Measurements from ENCODE around the gene AP1M2.
"Not testable (repeated sequence)": the region's sequence is repeated elsewhere in the genome, so short reads cannot be mapped to it uniquely, and the experiment has no call there.

Gene AP1M2

DNA sequence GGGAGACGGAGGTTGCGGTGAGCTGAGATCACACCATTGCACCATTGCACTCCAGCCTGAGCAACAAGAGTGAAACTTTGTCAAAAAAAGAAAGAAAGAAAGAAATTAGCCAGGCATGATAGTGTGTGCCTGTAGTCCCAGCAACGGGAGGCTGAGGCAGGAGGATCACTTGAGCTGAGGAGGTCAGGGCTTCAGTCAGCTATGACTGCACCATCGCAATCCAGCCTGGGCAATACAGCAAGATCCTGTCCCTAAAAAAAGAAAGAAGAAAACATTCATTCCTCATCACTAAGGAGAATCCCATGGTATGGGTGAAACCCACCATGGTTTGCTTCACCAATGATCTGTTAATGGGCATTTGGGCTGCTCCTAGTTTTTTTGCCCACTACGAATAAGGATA is 13.0 kb upstream of the AP1M2 start:
- no peak for DNase-seq

DNA sequence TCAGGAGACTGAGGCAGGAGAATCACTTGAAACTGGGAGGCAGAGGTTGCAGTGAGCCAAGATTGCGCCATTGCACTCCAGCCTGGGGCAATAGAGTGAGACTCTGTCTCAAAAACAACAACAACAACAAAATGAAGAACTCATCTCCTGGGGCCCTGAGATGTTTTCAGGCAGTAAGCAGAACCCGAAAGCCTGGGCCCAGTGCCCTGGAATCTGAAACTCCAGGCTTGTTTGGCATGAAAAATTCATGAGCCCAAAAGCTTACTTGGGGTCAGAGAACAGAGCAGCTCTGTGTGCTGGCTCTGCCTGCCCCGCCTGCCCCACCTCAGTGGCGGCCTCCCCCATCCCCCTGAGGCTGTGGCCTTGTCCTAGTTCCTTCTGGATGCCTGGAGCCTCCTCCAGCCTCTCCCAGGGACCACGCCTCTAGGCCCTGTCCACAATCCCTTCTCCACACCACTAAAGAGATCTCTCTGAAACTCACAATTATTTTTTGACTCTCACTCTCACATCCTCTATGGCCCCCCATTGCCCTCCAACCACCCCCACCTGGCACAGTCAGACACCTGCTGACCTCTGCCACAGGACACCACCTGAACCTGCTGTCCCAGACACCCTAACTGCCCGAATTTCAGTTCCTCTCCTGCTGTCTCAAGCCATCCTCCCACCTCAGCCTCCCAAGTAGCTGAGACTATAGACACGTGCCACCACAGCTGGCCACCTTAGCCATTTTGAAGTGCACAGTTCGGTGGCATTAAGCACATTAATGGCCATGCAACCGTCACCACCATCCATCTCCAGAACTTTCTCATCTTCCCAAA is 6.9 kb upstream of the AP1M2 start:
- peak; percentile 59 for DNase-seq

GRCh38 chr19:10593148-10593547 is 6.0 kb upstream of the AP1M2 start:
- no peak for DNase-seq

- DNase-seq: no peak
Observed at GRCh38 chr19:10587839-10588150, 683 bp upstream of the AP1M2 start.

DNA sequence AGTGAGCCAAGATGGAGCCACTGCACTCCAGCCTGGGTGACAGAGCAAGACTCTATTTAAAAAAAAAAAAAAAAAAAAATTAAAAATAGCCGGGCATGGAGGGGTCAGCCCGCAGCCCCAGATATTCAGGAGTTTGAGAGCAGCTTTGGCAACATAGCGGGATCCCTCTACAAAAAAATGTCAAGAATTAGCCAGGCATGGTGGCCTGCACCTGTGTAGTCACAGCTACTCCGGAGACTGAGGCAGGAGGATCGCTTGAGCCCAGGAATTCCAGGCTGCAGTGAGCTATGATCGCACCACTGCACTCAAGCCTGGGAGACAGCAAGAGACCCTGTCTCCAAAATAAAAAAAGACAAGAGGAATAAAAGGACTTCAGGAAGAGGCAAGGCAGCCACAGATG is 716 bp downstream of the AP1M2 start:
- DNase-seq: no peak

DNA sequence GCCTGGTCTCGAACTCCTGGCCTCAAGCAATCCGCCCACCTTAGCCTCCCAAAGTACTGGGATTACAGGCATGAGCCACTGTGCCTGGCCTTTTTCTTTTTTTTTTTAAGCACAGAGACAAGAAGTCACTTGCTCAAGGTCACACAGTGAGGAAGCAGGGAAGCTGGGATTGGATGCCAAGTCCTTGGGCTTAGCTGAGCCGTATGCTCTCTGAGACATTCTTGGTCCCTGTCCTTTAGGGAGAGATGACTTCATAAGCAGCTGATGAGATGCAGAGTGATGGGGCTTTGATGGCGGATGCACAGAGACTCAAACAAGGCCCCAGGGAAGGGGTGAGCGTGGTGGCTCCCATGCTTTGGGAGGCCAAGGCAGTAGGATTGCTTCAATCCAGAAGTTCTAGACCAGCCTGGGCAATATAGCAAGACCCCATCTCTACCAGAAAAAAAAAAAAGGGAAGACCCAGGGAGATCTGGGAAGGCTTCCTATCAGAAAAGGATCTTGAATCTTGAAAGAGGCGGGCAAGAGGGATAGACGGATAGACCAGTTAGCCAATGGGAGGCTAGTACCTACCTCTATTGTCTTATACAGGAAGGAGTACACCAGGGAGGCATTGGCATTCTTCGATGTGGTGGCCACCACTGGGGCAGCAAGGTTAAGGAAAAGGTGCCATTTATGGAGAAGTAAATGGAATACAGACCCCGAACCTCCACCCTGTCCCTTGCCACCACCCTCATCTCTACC is 3.9 kb downstream of the AP1M2 start:
- DNase-seq: no peak

GRCh38 chr19:10582091-10582490 is 5.0 kb downstream of the AP1M2 start:
- no peak for DNase-seq

- DNase-seq: peak; percentile 93
Observed at GRCh38 chr19:10580979-10581631, 6.0 kb downstream of the AP1M2 start.

GRCh38 chr19:10577951-10578350 is 9.2 kb downstream of the AP1M2 start:
- DNase-seq: no peak

DNA sequence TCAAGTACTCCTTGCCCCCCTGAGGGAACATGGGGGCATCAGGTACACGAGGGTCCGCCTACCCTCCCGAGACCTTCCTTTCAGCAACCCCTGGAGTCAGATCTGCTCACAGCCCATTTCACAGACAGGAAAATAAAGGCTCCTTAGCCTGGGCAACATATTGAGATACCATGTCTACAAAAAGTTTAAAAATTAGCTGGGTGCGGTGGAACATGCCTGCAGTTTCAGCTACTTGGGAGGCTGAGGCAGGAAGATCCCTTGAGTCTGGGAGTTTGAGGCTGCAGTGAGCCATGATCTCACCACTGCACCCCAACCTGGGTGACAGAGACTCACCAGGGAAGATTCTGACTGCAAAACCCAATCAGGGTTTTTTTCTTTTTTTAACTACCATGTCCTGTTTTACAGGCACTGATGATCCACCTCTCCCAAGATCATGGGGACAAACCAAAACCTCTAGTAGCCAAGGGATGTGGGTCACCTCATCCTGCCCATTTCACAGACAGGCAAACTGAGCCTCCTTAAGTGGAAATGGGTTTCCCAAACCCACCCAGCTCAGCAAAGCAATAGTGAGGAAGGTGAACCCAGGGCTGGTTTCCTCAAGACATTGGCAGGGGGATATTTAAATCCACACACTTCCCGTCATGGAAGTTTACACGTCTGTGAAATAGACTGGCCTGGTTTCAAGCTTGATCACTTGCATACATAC is 11.9 kb downstream of the AP1M2 start:
- DNase-seq: no peak

GRCh38 chr19:10574462-10574861 is 12.7 kb downstream of the AP1M2 start:
- DNase-seq: no peak

DNA sequence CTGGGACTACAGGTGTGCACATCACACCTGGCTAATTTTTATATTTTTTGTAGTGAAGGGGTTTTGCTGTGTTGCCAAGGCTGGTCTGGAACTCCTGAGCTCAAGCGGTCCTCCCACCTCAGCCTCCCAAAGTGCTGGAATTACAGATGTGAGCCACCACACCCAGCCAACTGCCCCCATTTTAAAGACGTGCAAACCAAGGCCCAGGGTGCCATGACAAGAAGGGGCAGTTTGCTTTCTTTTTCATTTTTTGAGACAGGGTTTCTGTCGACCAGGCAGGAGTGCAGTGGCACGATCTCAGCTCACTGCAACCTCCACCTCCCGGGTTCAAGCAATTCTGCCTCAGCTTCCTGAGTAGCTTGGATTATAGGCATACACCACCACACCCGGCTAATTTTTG is 13.3 kb downstream of the AP1M2 start:
- DNase-seq: not testable (repeated sequence)

DNA sequence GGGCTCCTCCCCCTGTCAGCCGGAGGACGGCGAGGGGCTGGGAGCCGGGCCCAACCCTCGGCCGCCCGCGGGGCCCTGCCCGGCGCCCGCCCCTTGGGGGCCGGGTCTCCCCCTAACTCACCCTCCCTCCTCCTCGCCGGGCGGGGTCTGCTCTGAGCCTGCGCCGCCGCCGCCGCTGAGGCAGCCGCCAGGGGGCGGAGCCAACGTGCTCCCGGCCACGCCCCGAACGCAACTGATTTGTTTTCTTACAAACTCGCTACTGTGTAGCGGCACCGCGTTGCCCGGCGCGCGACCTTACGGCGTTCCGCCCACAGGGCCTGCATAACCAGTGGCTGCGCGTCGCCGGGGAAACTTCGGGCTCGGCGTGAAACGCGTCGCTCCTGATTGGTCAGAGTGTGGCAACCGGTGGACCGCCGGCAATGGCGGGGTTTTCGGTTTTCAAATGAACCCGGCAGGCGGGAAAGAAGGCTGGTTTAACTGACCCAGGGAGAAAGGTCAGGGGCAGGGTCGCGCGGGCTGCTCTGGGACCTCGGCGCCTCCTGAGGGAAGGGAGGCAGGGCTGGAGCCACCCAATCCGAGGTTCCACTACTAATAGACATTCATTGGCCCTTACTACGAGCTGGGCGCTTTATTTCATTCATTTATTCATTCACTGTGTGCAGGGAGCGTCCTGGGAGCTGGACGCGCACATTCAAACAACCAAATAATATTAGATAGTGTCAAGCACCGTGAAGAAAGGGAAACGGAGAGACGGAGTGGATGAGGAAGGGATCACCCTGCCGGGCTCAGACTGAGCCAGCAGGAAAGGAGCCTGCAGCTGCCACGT is 18.1 kb downstream of the AP1M2 start, which contains the start of gene CDKN2D:
CDKN2D (minus strand) TSS at position 154 of the 826 bp plus-strand sequence. CDS start 326 bp downstream, outside the sequence.
- peak; percentile 99 for DNase-seq

- DNase-seq: no peak
Observed at GRCh38 chr19:10568062-10568825, 18.9 kb downstream of the AP1M2 start.

DNA sequence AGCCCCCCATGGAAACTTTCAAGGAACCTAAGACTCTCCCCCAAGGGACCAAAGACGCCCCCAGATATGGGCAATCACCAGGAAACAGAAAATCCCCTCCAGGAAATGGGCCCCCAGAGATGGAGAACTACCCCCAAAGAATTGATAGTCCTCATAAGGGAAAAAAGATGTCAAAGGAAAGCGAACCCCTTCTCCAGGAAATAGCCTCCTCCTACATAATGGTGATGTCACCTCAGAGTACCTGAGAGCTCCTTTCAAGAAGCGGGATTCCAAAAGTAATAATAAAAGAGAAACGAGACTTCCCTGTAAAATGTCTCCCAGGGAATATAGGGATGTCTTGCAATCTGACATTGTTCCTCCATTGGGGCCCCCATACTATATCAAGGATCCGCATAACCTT is 19.5 kb downstream of the AP1M2 start:
- no peak for DNase-seq

GRCh38 chr19:10566658-10567410 is 20.3 kb downstream of the AP1M2 start:
- no peak for DNase-seq

DNA sequence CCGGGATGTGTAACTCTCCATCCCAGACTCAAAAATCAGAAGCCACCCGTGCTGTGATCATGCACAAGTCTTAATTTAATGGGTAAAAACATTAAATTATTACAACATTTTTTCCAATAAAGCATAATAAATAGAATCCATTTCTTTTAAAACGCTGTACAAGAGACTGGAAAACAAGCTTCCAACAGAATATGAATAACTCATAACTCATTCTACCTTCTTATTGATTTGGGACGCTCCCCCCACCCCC is 20.8 kb downstream of the AP1M2 start:
- no peak for DNase-seq

GRCh38 chr19:10565567-10566407 is 21.3 kb downstream of the AP1M2 start, which contains the start of gene KRI1:
Gene KRI1, minus strand, starts transcription at chr19:10566010. Its CDS starts 11 bp downstream, at chr19:10565999.
- peak; percentile 97 for DNase-seq

DNA sequence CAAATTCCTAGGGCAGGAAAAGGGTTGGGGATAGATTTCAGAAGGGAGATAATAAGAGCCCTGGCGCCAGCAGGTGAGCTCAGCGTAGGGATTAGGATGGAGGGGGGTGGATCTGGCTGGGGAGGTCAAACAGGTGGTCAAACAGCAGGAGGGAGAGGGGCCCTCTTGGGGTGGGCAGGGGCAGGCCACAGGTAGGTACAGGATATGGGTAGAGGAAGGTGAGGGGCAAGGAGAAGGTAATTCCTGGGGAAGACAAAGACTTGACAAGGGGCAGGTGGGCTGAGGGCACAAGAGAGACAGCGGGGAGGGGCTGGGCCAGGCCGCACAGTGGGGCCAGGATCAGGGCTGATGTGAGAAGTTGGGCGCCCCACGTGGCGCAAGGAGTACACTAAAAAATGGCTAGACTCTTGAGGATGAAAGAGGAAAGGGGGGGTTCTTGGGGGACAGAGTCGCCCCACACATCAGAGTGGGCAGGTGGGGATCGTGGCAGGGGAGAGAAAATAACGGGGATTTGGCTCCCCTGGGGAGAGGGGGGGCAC is 22.0 kb downstream of the AP1M2 start:
- DNase-seq: no peak

DNA sequence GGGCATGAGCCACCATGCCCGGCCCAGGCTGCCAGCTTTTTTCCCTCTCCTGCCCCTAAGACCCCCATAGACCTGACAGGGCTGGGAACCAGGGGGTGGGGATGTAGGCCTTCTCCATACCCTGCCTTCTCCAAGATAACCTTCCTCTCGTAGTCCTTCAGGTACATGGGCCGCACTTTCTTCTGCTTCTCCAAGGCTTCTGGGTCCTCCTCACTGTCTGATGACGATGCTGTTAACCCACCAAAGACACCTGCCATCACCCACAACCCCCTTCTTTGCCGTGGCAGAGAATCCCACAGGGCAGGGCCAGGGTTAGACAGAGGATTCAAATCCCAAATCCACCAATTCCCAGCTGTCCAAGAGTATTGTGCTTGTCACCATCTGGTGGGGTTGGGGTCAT is 24.5 kb downstream of the AP1M2 start:
- no peak for DNase-seq
